ENCODE results near the gene CACHD1.

The CACHD1 gene

GRCh38 chr1:64474133-64474532 is 4.2 kb downstream of the CACHD1 start:
- no peak for DNase-seq

- DNase-seq: no peak
These were observed 4.9 kb downstream of the CACHD1 start for GRCh38 chr1:64474665-64475439.

DNA sequence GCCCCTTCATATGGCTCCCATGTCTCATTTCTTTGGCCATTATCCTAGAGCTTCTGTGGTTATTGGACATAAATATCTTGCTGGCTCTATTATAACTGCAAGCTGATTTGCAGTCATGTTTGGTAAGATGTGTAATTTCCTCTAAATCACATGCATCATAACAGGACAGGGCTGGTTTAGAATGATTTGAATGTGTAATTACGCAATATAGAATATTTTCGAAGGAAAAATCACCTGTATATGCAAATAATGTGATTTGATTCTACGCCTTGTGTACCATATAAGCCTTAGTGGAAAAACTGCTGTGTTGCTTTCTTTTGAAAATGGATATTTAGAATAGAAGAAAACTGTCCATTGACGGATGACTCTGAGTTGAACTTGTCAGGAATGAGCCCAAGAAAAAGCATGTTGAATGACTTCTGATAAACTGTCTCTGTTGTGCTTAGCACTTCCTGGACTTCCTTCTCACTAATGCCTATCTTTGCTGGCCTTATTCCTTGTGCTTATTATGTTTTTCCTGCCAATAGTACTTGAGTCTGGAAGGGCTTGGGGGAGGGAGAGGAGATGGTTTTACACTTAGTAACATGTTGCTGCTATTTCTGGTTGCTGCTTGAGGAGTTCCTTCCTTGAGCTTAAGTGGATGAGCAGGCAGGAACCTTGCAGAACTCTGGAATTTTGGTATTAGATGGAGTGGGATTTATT is 6.5 kb downstream of the CACHD1 start:
- no peak for DNase-seq

- no peak for DNase-seq
These were observed 8.9 kb downstream of the CACHD1 start for GRCh38 chr1:64478594-64479470.

DNA sequence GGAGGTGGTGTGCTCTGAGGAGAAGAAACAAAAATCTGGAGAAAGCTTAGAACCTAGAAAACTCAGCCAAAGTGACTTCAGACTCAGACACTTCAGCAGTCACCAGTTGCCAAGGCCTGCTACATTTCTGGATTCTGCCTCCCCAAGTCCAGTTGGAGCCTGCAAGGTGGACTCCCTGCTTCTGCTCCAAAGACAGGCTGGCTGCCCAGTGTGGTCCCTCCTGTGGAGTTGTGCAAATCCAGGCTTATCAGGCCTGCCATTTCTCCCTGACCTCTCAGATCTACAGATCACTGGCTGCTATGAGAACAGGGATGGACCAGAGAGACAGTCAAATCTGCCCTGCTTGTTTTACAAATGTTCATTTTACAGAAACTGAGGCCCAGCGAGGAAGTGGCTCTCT is 9.9 kb downstream of the CACHD1 start:
- no peak for DNase-seq

- DNase-seq: no peak
These were observed 11.3 kb downstream of the CACHD1 start for GRCh38 chr1:64480999-64481772.

DNA sequence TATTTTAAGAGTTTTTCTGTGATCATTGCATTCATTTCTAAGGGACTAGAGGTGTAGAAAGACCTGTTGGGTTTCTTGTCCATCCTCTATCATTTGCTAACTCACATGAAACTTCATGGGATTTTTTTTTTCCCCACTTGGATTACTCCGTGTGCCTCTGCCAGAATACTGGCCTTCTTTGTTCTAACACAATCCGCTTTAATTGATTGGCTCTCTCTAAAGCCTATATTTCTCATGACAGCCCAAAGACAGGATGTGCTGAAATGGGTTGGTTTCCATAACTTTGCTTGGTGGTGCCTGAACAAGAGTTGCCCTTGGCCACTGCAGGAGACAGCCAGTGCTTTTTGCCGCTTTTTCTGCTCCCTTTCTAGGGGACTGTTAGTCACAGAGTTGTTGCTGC is 12.2 kb downstream of the CACHD1 start:
- DNase-seq: no peak

DNA sequence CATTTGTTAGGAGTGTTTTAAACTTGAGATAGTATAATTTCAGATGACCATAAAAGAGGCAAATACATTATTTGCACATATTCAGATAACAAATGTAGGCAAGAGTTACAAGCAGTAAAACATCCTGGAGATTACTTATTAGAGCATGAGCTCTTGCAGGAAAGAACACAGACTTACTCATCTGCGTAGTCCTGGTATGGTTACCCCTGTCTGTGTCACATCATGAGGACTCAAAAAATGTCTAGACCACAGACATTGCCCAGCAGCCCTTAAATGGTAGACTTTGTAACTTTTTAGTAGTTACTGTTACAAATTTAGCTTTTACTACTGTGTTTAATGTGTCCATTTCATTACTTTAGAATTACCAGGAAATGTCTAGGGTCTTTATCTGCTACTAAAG is 12.8 kb downstream of the CACHD1 start:
- DNase-seq: no peak

DNA sequence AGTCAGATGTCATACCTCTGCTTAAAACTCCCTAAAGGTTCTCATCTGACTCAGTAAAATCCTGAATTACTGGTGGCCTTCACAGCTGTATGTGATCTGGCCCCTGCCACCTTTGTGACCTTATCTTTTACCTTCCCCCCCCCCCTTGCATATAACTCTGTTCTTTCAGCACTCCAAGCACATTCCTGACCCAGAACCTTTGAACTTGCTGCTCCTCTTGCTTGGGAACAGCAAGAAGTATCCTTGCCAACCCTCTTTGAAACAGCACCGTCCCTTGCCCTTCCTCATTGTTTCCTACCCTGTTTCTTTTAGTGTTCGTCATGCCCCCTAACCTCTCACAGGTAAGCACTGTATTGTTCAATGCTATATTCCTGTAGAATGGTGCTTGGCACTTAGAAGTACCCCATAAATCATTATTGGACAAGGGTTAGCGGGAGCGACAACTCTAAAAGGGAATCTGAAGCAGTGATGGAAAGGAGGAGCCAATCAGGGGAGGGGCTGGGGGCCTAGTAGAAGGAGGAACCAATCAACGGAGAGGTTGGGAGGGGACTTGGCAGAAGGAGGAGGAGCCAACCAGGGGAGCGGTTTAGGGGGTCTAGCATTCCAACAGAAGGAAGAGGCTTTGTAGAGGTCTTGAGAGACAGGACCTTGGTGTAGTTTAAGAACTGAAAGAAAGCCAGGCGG is 13.9 kb downstream of the CACHD1 start:
- DNase-seq: no peak

- no peak for DNase-seq
These were observed 14.7 kb downstream of the CACHD1 start for GRCh38 chr1:64484651-64485050.

- DNase-seq: no peak
These were observed 16.3 kb downstream of the CACHD1 start for GRCh38 chr1:64486193-64486592.

- no peak for DNase-seq
These were observed 17.1 kb downstream of the CACHD1 start for GRCh38 chr1:64487061-64487460.

DNA sequence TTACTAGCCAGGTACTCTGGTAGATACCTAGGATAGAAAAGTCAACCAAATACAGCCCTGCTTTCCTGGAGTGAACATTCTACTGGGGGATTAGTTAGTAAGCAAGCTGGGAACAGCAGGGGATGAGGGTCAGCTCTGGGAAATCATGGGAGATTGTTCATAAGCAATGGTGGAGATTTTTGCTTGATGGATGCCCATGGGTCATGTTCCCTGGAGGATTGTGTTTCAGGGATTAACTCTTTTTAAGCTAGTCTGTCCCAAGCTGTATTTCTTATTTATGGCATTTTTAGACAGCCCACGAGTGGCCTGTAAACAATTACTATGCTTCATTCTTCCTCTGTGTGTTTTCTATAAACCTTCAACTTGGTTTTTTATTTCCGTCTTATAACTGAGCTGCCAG is 18.9 kb downstream of the CACHD1 start:
- DNase-seq: no peak

DNA sequence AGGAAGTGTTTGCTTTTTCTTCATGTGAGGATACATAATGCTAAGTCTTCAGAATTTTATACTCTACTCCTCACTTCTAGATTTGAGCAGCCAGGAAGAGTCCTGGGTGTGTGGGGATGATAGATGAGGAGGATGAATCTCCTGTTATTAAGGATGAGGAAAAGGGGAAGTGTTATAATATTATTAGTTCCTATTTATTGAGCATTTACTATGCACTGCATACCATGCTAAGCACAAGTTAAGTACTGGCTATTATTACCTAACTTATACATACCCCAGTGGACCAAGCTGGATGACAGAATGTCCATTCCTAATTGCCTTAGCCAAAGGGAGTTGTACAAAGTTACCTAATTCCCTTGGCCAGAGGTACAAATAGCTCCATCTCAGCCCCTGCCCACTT is 19.8 kb downstream of the CACHD1 start:
- DNase-seq: no peak

DNA sequence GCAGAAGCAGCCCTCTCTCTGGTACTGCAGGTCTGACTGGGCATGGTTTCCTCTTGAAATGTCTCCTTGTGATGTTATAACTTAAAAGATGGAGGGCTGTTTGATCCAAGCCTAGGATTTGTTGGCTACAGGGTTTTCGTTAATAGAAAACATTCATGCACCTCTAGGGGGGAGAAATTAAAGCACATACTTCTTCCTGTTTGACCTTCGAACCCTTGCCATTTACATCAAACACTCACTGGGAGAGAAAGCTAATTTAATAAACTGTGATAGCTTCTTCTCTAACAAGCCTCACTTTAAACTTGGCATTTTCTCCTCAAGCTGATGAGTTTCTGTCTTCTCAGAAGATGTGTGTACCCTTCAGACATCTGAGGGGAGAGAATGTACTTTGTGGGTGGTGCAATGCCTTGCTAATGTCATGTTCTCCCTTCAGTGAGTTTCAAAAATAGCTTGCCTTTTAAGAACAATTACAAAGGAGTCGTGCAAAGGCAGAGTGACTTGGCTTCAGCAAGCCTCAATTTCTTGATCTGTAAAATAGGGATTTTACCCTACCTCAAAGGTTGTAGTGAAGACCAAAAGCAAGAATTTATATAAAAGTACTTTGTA is 20.4 kb downstream of the CACHD1 start:
- no peak for DNase-seq

DNA sequence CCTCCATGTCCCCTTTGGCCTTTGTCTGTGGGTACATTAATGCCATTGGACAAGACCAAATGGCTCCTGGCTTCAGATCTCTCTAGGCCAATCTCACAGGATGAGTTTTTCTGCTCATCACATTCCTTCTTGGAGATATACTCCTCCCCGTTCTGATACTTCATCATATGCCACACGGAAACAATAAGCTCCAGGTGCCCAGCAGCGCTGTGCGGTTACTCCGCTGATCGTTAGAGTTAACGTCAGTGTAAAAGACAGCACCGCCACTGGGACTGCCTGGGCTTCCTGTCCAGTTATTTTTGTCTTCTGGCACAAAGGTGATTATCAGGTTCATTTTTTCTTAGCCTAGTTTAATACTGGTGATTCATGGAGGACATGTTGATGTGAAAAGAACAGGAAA is 22.5 kb downstream of the CACHD1 start:
- no peak for DNase-seq

DNA sequence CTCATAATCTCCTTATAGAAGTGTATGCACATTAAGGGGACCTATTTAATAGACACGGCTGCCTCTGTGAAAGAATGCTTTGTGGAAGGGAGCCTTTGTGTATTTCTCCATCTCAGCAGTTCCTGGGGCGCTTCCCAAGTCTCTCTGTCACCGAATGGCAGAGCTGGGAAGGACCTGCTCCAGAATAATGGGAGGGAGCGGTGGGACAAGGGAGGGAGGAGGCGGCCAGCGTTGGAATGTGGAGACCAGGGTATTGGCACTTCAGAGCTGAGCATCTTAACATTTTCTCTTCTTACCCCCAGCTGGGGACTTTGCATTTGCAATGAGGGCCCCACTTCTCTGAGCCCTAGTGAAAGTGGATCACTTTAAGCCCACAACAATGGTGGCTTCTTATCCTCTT is 23.9 kb downstream of the CACHD1 start:
- no peak for DNase-seq

GRCh38 chr1:64494659-64495058 is 24.7 kb downstream of the CACHD1 start:
- no peak for DNase-seq

- no peak for DNase-seq
These were observed 25.9 kb downstream of the CACHD1 start for GRCh38 chr1:64495878-64496277.

- no peak for DNase-seq
These were observed 26.7 kb downstream of the CACHD1 start for GRCh38 chr1:64496606-64497005.

GRCh38 chr1:64497088-64497883 is 27.4 kb downstream of the CACHD1 start:
- no peak for DNase-seq

Data from effector CD8-positive, alpha-beta T cell (primary cell).